GM21423 (cell line): ENCODE data around the gene ARL13B.
A peak's percentile ranks its signal among the peaks of the same experiment; 100 is the strongest.
"Not testable (repeated sequence)": the region's sequence is repeated elsewhere in the genome, so short reads cannot be mapped to it uniquely, and the experiment has no call there.

Experiments used
- ATAC-seq: cut with Tn5 transposase; IDR thresholded peaks from one replicate; pipeline ENCODE4 v1.9.1; 2021; ENCODE audit warnings: mild to moderate bottlenecking, moderate library complexity; ENCODE audit not compliant: unreplicated experiment

The ARL13B gene

GRCh38 chr3:94050546-94050945, 70.6 kb downstream of the ARL13B start:
- no peak for ATAC-seq

DNA sequence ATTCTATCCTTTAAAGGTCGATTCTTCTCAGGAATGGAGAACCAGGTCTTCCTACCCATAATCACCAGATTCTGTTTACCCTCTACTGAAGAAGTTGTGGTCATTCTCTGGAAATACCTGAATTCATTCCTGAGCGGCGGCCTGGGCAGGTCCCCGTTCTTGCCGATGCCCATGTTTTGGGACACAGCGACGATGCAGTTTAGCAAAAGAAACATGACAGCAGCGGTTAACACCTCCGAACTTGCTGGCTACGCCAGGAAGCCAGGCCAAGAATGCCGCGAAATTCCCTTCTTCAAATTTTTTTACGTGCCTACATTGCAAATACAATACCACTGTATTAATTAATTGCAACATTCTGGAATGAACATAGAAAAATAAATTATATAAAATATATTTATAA, 81.3 kb downstream of the ARL13B start:
- ATAC-seq: no peak

- peak; percentile 94 for ATAC-seq
Observed at GRCh38 chr3:94062513-94063404, 82.8 kb downstream of the ARL13B start, which contains the start of the genes DHFR2 and NSUN3. DHFR2 (minus strand) TSS chr3:94062916; CDS start chr3:94061511, 1,405 bp downstream. NSUN3 (plus strand) TSS chr3:94063061; CDS start chr3:94063127, 66 bp downstream.

DNA sequence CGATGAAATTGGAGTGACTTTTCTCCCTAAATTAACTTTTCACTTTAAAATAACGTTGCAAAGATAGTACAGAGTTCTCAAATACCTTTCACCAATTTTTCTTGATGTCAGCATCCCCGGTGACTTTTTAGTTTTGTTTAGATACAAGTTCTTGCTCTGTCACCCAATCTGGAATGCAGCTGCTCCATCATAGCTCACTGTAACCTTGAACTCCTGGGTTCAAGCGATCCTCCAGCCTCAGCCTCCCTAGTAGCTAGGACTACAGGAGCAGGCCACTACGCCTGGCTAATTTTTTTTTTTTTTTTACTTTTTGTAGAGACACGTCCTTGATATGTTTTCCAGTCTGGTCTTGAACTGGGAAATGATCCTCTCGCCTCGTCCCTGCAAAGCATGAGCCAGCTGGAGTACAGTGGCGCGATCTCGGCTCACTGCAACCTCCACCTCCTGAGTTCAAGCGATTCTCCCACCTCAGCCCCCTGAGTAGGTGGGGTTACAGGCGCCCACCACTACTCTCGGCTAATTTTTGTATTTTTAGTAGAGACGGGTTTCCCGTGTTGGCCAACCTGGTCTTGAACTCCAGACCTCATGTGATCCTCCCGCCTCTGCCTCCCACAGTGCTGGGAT, 83.7 kb downstream of the ARL13B start:
- no peak for ATAC-seq

DNA sequence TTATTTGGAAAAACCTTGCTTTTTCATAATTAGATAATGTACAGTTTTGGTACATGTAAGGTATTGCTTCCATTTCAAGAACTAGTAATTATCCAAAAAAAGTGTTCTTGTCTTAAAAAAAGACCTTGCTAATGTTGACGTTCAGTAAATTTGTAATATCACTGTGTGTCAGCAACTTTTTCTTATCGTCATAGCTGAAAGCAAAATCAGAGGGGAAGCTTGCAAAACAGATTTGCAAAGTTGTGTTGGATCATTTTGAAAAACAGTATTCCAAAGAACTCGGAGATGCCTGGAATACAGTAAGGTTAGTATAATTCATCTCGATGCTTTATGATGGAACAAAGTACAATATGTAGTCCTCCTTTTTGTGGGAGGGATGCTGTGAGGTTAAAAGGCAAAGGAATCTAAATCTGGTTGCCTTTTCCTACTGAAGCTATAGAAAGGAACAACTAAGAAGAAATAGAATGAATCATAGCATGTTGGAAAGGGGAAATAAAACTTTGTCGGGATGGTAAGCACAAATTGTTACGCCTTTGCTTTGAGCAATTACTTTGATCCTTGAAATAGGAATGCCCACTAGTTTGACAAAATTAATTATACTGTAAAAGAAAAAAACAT, 84.4 kb downstream of the ARL13B start:
- ATAC-seq: no peak

- no peak for ATAC-seq
Observed at GRCh38 chr3:94065122-94065521, 85.2 kb downstream of the ARL13B start.

- ATAC-seq: no peak
Observed at GRCh38 chr3:94065819-94066480, 86.0 kb downstream of the ARL13B start.

GRCh38 chr3:94066506-94067500, 86.8 kb downstream of the ARL13B start:
- ATAC-seq: no peak

DNA sequence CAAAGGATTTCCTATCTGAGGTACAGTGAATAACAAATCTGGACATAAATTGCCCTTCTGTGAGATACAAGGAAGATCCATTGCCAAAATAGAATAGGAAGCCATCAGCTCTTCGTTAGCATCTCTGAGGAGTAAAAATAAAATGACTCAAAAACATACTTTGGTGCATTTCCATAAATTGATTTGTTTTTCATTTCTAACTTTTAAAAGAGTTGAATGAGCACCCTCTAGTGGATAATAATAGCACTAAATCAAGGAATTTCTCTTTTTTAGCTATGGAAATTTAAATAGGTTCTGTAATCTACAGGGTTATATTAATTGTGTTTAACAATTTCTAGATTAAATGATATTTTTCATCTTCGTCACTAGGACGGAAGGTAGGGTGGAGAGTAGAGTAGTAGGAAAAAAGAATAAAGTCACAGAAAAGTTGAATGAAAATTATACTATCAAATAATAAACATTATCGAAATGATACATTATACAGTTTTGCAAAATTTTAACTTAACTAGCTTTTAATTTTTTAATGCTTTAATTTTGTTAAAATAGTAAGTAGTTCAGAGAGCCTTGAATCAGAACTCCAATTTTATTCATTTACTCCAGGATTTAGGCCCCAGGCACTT, 89.3 kb downstream of the ARL13B start:
- no peak for ATAC-seq

GRCh38 chr3:94070341-94070911, 90.5 kb downstream of the ARL13B start:
- peak; percentile 52 for ATAC-seq

DNA sequence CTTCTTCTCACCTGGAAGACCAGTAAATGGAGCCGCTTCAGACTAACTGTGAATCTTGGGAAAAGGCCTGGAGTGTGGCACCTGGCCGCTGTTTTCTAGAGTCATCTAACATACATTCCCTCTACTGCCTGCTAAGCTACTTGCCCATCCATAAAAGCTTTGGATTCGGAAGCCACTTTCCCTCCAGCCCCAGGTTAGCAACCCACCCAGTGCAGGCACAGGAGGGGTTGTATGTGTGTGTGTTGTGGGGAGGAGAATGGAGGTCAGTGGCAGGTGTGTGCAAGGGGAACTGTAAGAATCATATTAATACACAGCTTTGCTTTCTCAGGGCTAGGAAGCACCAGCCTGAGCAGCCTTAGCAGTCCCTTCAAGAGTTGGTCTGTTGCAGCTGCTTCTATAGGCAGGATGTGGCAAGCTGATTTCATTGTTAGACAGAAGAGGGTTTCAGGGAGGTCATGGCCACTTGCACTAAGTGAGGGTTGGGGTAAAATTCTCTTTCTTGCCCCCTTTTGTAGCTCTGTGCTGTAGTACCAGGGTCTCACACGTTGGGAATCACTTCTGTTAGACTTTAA, 91.8 kb downstream of the ARL13B start:
- ATAC-seq: peak; percentile 88

DNA sequence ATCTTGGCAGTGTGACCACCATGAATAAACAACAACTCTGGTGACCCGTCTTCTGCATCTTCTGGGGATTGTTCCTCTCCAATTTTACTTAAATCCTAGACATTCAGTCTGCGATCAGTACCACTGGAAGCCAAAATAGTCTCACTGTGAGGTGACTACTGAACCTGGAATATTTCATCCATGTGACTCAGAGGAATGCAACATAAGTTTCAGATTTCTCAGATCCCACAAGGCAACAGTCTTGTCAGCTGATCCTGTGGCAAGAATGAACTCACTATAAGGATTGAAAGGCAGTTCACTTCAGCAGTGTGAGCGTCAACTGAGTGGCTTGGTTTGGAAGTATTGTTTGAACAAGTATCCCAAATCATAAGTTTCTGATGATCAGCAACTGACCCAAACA, 96.1 kb downstream of the ARL13B start:
- no peak for ATAC-seq

GRCh38 chr3:94080552-94080951, 100.6 kb downstream of the ARL13B start:
- ATAC-seq: not testable (repeated sequence)

- no peak for ATAC-seq
Observed at GRCh38 chr3:94081884-94082283, 101.9 kb downstream of the ARL13B start.

DNA sequence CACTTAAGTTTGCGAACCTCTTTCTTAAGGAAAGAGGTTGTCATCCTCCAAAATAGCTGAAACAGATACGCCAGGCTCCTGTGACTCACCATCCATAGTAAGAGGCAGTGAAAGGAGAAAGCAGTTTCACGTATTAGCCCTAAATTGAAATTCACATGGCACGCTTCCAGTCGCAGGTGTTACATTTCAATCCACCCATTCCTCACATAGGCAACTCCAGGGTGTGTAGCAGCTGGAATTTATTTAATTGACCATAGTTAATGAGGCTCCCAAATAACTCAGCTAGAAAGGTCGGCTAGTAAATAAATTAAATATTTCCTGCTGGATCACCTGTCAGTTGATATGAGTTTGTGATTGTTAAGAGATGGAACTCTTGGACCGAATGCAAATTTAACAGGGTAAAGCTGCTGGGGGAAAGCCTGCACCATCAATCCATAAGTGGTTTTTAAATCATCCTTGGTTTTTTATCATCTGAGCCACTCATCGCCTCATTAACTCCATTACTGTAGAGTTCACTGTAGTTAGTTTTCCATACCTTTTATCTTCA, 102.5 kb downstream of the ARL13B start:
- no peak for ATAC-seq

DNA sequence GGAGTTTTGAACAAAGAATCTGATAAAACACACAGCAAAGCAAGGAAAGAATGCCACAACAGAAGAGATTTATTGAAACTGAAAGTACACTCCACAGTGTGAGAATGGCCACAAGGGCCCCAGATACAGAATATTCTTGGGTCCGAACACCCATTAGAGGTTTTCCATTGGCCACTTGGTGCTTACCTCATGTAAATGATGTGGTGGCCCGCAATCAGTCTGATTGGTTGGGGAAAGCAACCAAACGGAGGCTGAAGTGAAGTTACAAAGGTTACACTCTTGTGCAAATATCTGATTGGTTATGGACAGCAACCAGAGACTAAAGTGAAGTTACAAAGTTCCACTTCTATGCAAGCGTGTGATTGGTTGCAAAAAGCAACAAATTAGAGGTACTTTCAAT, 103.3 kb downstream of the ARL13B start:
- ATAC-seq: peak; percentile 76

- ATAC-seq: no peak
Observed at GRCh38 chr3:94089126-94089525, 109.2 kb downstream of the ARL13B start.

GRCh38 chr3:94092086-94092485, 112.1 kb downstream of the ARL13B start:
- no peak for ATAC-seq
